Endothelial cell of umbilical vein (primary cell): ENCODE measurements around the gene TRIM61.

Experiments
- EZH2 ChIP-seq: IDR thresholded peaks from 2 replicates; pipeline ENCODE4 v1.6.1; 2012; ENCODE audit warnings: borderline replicate concordance, low read depth, mild to moderate bottlenecking, moderate library complexity, low read length, inconsistent platforms; ENCODE audit not compliant: severe bottlenecking
- FOS ChIP-seq: IDR thresholded peaks from 2 replicates; pipeline ENCODE4 v1.6.1; 2011; ENCODE audit warnings: mild to moderate bottlenecking, low read length, moderate library complexity, borderline replicate concordance; ENCODE audit not compliant: insufficient read depth
- GATA2 ChIP-seq: IDR thresholded peaks from 2 replicates; pipeline ENCODE4 v1.7.0; 2011; ENCODE audit warnings: low read depth, mild to moderate bottlenecking, moderate library complexity, mixed read lengths, low read length; ENCODE audit not compliant: insufficient read length, insufficient read depth
- MYC ChIP-seq: IDR thresholded peaks from one replicate; pipeline ENCODE4 v1.6.1; 2011; ENCODE audit warnings: mild to moderate bottlenecking, low read depth, low read length
- POLR2A ChIP-seq: IDR thresholded peaks from 2 replicates; pipeline ENCODE4 v1.6.1; 2012; ENCODE audit warnings: low read depth, mild to moderate bottlenecking, control low read depth, low read length
- POLR2AphosphoS5 ChIP-seq: IDR thresholded peaks from 2 replicates; pipeline ENCODE4 v1.6.1; 2012; ENCODE audit warnings: low read depth, mild to moderate bottlenecking, control low read depth, low read length, moderate library complexity; ENCODE audit not compliant: insufficient read depth
- TF ChIP-seq, protein P1 (sequence below), 2 donors: IDR thresholded peaks; 1 replicate in 1 of 2; 2 replicates in 1 of 2; pipeline ENCODE4 v1.5.1; 2011; ENCODE audit warnings: low read length in 2 of 2, mild to moderate bottlenecking in 2 of 2, moderate library complexity in 2 of 2, control low read depth in 1 of 2, inconsistent platforms in 1 of 2, low read depth in 1 of 2; ENCODE audit not compliant: insufficient read depth in 1 of 2; ENCODE audit errors: extremely low read depth in 1 of 2

DNA sequence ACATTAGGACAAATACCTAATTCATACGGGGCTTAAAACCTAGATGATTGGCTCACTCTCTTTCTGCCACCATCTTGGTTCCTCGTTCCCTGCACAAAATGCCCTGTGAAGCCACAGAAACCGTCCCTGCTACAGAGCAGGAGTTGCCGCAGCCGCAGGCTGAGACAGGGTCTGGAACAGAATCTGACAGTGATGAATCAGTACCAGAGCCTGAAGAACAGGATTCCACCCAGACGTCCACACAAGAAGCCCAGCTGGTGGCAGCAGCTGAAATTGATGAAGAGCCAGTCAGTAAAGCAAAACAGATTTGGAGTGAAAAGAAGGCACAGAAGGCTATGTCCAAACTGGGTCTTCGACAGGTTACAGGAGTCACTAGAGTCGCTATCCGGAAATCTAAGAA, 34.3 kb downstream of the TRIM61 start:
- TF ChIP-seq, protein P1, sequence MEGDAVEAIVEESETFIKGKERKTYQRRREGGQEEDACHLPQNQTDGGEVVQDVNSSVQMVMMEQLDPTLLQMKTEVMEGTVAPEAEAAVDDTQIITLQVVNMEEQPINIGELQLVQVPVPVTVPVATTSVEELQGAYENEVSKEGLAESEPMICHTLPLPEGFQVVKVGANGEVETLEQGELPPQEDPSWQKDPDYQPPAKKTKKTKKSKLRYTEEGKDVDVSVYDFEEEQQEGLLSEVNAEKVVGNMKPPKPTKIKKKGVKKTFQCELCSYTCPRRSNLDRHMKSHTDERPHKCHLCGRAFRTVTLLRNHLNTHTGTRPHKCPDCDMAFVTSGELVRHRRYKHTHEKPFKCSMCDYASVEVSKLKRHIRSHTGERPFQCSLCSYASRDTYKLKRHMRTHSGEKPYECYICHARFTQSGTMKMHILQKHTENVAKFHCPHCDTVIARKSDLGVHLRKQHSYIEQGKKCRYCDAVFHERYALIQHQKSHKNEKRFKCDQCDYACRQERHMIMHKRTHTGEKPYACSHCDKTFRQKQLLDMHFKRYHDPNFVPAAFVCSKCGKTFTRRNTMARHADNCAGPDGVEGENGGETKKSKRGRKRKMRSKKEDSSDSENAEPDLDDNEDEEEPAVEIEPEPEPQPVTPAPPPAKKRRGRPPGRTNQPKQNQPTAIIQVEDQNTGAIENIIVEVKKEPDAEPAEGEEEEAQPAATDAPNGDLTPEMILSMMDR (IDR thresholded peaks at IDR 0.05; ENCODE audit: extremely low read depth in 1 of 2, insufficient read depth in 1 of 2, low read depth in 1 of 2, low read length in 2 of 2) = no peak
- TF ChIP-seq POLR2AphosphoS5 = no peak
- TF ChIP-seq POLR2A = no peak
- TF ChIP-seq MYC = no peak
- no peak for TF ChIP-seq GATA2
- TF ChIP-seq FOS = no peak
- TF ChIP-seq EZH2 = no peak
